ENCODE measurements around the gene CFAP410.

The CFAP410 gene

DNA sequence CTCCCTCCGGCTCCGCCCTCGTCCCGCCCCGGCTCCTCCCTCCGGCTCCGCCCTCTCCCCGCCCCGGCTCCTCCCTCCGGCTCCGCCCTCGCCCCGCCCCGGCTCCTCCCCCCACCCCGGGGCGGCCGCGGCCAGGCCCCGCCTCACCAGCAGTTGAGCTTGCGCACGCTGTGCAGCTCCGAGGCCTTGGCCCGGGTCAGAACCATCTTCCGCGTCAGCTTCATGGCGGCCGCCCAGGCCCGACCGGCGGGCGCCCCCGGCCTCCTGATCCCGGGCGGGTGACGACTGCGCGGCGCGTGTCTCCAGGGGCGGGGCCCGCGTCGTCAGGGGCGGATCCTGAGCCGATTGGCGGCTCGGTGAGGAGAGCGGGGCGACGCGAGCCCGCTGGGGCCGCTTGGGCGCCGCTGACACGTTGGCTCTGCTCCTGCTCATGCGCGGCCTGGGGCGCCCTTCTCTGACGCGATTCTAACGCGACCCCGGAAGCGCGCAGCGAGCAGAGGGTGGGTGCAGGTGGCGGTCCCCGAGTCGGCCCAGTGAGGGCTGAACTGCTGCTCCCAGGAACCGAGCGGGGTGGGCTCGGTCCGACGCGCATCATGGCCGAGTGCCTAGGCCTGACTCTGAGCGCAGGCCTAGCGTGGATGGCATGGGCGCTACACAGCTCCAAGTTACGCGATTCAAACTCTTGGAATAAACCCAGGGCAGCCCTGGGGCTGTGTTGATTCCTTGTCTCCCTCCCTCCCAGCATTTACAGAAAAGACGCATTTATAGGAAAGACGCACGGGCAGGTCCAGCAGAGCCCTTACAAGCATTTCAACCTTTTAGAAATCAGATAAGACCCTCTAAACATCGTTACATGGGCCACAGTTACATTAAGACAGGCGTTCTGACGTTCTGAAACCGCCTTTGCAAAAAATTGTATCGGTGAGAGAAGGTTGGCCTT lies at the start of gene CFAP410:
Gene CFAP410 (minus strand): TSS at position 420 of the 940 bp plus-strand sequence. CDS start 196 bp downstream, at position 224.
- peak; percentile 97 for DNase-seq

DNA sequence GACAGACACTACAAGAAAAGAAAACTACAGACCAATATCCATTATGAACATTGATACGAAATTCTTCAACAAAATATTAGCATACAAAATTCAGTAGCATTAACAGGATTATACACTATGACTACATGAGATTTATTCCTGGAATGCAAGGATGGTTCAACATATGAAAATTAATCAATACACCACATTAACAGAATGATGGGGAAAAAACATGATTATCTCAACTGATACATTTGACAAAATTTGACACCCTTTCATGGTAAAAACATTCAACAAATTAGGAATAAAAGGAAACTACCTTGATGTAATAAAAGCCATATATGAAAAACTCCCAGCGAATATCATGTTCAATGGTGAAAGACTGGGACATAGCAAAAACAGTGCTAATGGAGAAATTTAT lies 45.8 kb upstream of the CFAP410 start:
- DNase-seq: no peak

DNA sequence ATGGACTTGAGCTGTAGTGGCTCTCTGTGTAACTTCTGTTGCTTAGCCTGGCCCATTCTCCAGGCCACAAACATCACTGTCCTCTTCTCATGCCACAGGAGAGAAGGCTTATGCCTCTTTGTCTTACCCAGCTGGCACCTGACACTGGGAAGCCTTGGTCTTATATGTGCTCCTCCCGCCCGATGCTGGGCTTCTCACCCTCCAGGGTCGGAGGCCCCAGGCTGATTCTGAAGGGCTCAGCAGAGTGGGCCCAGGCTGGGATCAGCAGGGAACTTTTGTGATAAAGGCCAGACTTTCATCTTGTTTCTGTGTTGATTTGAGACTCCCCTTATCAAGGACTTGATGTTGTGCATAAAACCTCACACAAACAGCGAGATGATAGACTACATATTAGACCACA lies 44.0 kb upstream of the CFAP410 start:
- no peak for DNase-seq

DNA sequence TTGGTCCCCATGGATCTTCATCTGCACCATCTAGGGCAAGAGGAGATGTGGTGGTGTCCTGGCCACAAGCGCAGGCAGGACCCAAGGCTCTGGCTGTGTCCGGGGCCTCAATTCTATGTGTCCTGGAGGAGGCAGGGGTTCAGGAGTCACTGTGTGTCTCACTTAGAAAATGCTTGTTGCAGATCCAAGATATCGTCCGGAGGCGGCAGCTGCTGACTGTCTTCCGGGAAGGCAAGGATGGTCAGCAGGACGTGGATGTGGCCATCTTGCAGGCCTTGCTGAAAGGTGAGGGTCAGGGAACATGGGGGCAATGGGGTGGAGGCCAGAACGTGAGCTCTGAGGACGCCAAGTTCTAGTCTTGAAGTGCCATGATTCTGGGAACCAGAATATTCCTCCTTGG lies 43.3 kb upstream of the CFAP410 start:
- no peak for DNase-seq

DNA sequence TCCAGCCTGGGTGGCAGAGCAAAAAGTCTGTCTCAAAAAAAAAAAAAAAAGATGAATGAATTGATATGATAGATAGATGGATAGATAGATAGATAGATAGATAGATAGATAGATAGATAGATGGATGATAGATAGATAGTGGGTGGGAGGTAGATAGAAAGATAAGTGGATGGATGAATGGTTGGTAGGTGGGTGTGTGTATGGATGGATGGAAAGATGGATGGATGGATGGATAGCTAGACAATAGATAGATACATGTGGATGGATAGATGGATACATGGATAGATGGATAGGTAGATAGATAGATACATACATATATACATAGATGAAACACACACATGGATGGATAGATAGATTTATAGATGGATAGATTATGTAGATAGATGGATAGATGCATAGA lies 42.7 kb upstream of the CFAP410 start:
- no peak for DNase-seq

DNA sequence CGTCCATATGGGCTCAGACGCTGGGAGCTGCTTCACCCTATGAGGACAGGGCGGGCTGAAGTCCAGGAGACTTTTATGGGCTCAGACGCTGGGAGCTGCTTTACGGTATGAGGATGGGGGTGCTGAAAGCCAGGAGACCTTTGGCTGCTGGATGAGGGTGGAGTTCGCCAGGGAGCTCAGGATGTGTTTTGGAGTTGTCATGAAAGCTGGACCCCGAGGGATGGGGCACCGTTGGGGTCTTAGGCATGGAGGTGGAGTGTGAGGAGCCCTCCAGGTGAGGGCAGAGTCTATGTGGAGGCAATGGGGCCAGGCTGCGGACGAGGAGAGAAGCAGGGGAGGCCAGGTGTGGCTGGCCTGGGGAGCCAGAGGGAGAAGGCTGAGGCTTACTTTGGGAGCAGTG lies 41.7 kb upstream of the CFAP410 start:
- no peak for DNase-seq

DNA sequence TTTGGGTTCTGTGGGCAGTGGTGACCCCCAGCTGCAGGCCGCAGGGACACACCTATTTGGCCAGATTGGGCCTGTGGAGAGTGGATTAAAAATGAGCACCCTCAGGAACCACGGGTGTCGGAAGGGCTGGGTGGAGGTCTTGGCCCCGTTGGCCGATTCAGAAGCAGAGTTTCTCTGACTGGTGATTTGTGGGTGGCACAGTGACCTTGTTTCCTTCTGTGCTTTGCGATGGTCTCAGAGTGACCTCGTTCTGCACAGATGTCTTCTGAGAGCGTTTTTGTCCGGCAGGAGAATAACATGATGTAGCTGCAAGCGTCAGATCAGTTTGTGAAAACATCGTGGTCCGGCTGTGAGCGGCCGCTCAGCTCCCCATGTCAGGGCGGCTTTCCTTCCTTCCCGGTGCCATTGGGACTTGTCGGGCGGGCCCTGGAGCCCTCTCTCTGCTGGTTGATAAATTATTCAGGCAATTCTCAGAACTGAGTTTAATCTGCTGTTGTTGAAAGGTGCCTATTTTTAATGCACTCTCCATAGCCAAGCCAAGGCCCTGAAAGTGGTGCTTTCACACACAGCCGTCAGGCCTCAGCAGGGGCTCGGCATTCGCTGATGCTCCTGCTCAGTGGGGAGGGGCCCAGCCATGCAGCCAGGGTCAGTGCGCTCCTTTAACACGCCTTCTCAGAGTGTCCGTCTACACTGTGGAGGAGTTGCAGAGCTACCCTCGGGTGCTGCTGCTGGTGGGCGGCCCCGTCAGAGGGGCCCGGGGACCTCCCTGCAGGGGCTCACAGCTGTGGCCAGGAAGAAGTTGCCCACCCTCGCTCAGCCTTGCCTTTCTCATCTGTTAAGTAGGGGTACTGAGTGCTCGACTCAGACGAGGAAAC lies 41.0 kb upstream of the CFAP410 start:
- DNase-seq: no peak

DNA sequence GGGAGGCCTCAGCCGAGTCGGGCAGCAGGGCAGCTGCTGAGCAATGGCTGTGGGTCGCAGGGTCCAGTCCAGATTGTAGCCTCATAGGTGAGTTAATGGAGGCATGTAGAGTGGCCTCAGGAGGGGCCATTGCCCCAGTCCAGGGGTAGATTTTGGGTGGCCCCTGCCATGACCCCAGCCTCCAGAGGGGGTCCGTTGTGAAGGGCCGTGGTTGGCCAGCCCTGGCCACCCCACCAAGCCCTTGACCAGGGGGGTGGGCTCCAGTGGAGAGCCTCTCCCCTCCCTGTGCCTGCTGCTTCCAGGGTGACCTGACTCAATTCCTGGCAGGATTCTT lies 40.3 kb upstream of the CFAP410 start:
- no peak for DNase-seq

DNA sequence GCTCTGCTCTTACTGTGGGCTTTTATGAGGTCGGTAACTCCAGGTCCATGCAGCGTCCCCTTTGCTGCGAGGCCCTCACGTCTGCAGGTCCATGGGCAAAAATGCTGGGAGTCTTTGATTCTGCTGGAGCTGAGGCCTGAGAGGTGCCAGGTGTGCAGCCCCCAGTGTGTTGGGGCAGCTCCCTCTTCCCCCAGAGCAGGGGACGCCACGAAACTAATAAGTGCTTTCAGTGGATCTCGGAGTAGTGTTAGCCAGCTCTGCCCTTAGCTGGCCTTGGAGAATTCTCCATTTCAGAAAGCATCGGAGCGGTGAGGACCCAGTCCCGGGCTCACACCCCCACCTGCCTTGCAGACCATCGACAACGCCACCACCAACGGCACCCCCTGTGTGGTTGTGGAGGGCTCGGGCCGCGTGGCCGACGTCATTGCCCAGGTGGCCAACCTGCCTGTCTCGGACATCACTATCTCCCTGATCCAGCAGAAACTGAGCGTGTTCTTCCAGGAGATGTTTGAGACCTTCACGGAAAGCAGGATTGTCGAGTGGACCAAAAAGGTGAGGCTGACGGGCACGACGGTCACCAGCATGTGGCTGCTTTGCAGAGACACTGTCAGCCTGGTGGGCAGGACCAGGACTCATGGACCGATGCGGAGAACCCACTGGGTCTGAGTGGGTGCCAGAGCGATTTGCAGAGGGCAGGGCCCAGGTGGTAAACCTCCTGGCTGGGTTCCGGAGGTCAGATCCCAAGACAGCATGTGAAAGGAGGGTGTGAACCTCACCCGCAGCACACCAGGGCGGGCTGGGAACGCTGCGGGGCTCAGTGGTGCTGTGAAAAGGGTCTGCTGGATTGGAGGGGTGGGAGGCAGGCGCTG lies 39.7 kb upstream of the CFAP410 start:
- no peak for DNase-seq

DNA sequence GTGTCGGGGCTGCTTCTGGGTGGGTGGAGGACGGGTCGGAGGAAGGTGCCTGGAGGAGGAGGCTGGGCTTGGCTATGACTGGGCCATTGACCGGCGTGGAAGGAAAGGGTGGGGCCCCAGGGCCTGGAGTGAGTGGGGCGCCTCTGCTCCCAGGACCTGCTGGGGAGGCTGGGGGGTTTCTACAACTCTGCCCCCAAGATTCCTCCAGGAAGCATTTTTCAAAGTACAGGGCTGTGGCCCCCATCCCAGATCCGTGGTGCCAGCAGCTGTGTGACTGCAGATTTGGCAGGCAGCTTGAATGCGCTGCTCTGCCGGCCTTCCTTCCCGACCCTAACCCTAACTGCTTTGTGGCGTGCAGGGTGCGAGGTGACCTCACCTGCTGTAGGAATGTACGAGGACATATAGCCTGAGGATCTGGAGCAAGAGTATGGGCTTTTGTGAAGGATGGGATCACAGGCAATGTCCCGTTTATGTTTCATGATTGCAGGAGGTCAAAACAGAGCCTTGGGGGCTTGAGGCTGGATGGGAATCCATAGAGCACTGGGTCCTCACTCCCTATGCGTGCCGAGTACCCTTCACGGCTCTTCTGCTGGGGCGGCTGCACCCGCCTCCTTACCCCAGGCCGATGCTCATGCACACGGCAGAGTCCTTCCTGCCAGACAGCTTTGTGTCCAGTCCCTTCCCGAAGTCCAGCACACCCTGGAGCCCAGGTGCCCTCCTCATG lies 38.9 kb upstream of the CFAP410 start:
- DNase-seq: no peak

DNA sequence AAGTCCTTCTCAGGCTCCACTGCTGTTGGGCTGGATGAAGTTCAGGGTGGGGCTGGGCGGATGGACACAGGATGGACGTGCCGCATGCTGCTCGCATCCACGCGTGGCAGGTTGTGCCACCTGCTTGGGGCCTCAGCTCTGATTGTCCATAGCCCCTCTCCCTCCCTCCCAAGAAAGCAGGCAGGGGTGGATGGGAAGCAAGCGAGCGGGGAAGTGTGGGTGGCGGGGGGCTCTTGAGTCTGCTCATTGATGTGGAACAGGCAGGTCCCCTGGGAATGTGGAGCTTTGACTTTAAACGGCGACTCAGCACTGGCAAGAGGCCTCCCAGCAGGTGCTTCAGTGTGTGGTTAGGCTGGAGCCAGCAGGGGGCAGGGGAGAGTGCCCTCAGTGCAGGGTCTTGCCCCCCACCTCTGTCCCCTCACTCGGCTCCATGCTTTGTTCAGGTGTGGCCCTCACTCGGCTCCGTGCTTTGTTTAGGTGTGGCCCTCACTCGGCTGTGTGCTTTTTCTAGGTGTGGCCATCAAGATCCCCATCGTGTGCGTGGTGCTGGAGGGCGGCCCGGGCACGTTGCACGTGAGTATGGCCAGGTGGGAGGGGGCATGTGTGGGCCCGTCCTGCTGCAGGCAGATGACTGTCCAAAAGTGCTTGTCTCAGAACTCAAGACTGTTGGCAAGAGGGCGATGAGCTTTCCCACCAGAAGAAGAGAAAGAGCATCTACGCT lies 38.2 kb upstream of the CFAP410 start:
- DNase-seq: peak; percentile 38

DNA sequence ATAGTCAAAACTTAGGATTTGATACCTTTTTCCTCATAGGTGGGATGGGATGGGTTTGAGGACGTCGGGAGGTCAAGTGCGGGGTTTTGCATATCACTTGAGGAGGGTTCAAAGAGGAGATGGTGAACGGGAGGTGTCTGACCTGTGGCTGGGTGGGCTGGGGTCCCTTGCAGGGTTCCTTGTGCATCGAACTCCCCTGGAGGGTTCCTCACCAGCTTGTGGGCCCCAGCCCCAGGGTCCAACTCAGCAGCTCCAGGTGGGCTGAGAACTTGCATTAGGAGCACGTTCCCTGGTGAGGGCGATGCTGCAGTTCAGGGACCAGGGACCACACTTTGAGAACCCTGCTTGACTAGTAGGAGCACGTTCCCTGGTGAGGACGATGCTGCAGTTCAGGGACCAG lies 37.4 kb upstream of the CFAP410 start:
- DNase-seq: no peak

DNA sequence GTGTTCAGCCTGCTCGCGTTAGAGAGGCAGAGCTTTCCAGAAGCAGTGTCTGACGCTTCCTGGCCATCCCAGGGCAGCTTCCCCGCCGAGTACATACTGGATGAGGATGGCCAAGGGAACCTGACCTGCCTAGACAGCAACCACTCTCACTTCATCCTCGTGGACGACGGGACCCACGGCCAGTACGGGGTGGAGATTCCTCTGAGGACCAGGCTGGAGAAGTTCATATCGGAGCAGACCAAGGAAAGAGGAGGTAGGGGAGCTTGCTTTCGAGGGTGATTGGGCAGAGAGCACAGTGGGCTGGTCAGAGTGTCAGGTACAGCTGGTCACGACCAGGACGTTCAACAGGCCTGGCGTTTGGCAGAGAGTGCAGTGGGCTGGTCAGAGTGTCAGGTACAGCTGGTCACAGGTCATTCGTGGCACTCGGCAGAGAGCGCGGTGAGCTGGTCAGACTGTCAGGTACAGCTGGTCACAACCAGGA lies 36.6 kb upstream of the CFAP410 start:
- no peak for DNase-seq

DNA sequence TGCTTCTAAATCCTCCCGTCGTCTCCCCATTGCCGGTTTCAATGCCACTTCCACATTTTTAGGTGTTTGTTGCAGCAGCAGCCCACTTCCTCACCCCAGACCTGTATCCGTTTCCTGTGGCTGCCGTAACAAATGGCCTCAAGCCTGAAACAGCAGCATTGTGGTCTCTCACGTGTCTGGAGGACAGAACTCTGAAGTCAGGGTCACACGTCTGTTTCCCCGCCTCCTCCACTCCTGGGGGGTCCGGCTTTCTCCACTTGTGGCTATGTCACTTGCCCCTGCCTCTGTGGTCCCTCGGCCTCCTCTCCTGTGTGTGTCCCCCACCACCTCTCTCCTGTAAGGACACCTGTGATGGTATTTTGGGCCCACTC lies 36.1 kb upstream of the CFAP410 start:
- DNase-seq: no peak

DNA sequence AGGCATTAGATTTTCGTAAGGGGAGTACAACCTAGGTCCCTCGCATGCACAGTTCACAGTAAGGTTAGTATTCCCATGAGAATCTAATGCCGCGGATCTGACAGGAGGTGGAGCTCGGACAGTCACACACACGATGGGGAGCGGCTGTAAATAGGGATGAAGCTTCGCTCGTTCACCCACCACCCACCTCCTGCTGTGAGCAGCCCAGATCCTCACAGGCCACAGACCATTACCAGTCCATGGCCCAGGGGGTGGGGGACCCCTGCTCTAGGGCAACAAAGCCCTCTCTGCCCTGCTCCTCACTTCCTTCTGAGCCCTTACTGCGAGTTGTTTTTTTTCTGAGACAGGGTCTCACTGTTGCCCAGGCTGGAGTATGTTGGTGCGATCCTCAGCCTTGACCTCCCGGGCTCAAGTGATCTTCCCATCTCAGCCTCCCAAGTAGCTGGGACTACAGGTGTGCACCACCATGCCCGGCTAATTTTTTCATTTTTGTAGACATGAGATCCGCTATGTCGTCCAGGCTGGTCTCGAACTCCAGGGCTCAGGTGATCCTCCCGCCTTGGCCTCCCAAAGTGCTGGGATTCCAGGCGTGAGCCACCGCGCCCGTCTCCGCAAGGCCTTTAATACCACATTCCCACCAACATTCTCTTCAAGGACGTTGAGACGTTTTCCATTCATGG lies 35.6 kb upstream of the CFAP410 start:
- DNase-seq: peak; percentile 36

DNA sequence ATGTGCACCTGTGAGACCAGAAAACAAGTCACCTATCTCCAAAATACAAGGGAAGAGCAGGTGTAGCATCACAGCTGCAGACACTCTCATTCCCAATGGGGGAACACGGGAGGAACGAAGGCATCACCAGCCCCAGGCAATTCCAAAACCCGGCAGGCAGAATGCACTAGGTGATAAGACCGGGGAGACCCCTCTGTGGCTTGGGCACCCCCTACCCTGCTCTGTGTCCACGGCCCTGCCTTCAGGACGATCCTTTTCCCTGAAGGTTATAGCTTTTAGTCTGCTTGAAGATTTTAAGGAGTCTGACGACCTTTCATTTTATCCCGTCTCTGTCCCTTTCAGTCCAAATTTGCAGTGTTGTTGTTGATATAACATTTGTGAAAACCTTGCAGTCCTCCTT lies 33.4 kb upstream of the CFAP410 start:
- no peak for DNase-seq

DNA sequence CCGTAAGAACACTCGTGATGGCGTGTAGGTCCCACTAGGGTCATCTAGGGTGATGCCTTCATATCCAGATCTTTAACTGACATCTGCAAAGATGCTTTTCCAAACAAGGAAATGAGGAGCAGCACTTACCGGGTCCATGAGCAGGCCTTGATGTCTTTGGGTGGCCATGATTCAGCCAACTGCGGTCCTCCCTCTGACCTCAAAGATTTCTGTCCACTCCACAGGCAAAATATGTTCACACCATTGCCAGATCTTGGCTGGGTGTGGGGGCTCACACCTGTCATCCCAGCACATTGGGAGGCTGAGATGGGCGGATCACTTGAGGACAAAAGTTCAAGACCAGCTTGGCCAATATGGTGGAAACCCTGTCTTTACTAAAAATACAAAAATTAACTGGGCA lies 32.4 kb upstream of the CFAP410 start:
- DNase-seq: no peak

DNA sequence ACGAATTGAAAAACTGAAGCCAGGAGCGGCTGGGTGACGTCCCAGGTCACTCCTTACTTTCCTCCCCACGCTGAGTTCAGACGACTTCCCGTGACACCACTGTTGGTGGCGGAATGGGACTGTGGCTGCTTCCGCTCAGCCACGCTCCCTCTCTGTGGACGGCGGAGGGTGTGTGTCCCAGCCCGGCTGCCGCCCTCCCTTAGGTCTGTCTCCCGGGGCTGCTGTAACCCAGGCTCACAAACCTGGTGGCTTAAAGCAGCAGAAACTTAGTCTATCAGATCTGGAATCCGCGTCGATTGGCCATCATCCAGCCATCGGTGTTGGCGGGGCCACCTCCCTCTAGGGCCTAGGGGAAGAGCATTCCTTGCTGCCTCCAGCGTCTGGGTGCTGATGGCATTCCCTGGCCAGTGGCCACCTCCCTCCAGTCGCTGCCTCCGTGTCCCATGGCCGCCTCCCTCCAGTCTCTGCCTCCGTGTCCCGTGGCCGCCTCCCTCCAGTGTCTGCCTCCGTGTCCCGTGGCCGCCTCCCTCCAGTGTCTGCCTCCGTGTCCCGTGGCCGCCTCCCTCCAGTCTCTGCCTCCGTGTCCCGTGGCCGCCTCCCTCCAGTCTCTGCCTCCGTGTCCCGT lies 31.7 kb upstream of the CFAP410 start:
- DNase-seq: no peak

DNA sequence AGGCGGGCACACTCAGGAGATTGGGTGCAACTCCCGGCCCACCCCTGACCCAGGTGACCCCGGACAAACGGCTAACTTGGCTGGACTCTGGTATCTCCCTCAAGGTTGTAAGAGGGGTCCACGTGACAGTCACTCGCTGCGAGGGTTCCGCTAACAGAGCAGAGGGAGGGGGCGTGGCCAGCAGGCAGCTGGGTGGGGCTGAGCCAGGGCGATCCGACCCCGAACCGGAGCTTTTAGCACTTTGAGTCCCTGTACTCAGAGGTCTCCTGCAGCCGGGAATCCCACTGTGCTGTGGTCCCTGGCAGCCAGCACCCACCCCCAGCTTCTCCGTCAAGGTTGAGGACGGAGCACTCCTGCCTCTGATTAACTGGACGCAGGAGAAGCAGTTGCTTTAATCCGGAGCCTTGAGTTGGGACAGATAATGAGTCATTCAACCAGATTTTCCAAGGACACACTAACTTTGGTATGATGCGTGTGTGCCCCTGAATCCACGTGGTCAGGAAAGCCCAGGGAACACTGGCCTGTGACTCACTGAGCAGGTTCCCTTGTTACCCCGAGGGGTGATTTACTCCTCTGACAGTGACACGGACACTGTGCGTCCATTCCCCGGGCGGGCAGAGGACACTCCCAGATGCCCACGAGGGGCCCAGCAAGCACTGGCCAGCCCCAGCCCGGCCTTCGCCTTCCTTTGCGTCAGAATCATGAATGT lies 31.0 kb upstream of the CFAP410 start:
- DNase-seq: peak; percentile 53

All from NCI-H82 (cell line).